KMS-11 (cell line): ENCODE measurements around the gene GAS1.
A peak's percentile ranks its signal among the peaks of the same experiment; 100 is the strongest.

Experiments used
- H2AFZ ChIP-seq: fragments of 200-600 bp; sonication (generic); 2 replicates; pipeline ENCODE4 v1.6.1; 2016; ENCODE audit warnings: antibody characterized with exemption, mixed run types, low read depth
- H3K27ac ChIP-seq: fragments of 200-600 bp; sonication (generic); 2 replicates; pipeline ENCODE4 v1.6.1; 2016; ENCODE audit warnings: mild to moderate bottlenecking, mixed run types
- H3K27me3 ChIP-seq: fragments of 200-600 bp; sonication (generic); 2 replicates; pipeline ENCODE4 v1.6.1; 2017; ENCODE audit warnings: mild to moderate bottlenecking, low read depth, mixed run types, moderate library complexity; ENCODE audit not compliant: insufficient read depth
- H3K36me3 ChIP-seq: fragments of 200-600 bp; sonication (generic); 2 replicates; pipeline ENCODE4 v1.6.1; 2017; ENCODE audit warnings: mild to moderate bottlenecking, mixed run types; ENCODE audit not compliant: insufficient read depth
- H3K4me1 ChIP-seq: fragments of 200-600 bp; sonication (generic); 2 replicates; pipeline ENCODE4 v1.6.1; 2016; ENCODE audit warnings: mild to moderate bottlenecking, low read depth, mixed run types; ENCODE audit not compliant: poor library complexity, severe bottlenecking
- H3K4me2 ChIP-seq: fragments of 200-600 bp; sonication (generic); 2 replicates; pipeline ENCODE4 v1.7.0; 2016; ENCODE audit warnings: mild to moderate bottlenecking, mixed run types
- H3K4me3 ChIP-seq: fragments of 200-600 bp; sonication (generic); IDR thresholded peaks from 2 replicates; pipeline ENCODE4 v1.6.1; 2017; ENCODE audit warnings: low read depth, low read length, mixed read lengths; ENCODE audit not compliant: insufficient read depth
- H3K79me2 ChIP-seq: fragments of 200-600 bp; sonication (generic); 2 replicates; pipeline ENCODE4 v1.6.1; 2016; ENCODE audit warnings: low read depth, mixed run types; ENCODE audit not compliant: insufficient read depth
- H3K9ac ChIP-seq: fragments of 200-600 bp; sonication (generic); 2 replicates; pipeline ENCODE4 v1.6.1; 2016; ENCODE audit warnings: mild to moderate bottlenecking, mixed run types
- H4K20me1 ChIP-seq: fragments of 200-600 bp; sonication (generic); 2 replicates; pipeline ENCODE4 v1.6.1; 2016; ENCODE audit warnings: mild to moderate bottlenecking, mixed run types; ENCODE audit not compliant: insufficient read depth
- TF ChIP-seq, protein P1 (sequence below): fragments of 200-600 bp; sonication (generic); conservative IDR thresholded peaks from 2 replicates; pipeline ENCODE4 v1.6.1; 2017; ENCODE audit warnings: low read depth, mild to moderate bottlenecking, antibody characterized with exemption, low read length, moderate library complexity, mixed read lengths

Gene GAS1

GRCh38 chr9:86955561-86955960 is 8.3 kb upstream of the GAS1 start:
- Histone ChIP-seq H3K27me3 (no peaks in the 10 kb centered on the region), H3K27ac (no peak overlapping the region), H2AFZ (no peak overlapping the region), H3K79me2 (no peaks in the 10 kb centered on the region), H3K36me3 (no peaks in the 10 kb centered on the region), H3K4me3 (no peak overlapping the region), H4K20me1 (no peaks in the 10 kb centered on the region), H3K4me2 (no peak overlapping the region), H3K4me1 (no peaks in the 10 kb centered on the region), H3K9ac (no peak overlapping the region)
- TF ChIP-seq, protein P1, sequence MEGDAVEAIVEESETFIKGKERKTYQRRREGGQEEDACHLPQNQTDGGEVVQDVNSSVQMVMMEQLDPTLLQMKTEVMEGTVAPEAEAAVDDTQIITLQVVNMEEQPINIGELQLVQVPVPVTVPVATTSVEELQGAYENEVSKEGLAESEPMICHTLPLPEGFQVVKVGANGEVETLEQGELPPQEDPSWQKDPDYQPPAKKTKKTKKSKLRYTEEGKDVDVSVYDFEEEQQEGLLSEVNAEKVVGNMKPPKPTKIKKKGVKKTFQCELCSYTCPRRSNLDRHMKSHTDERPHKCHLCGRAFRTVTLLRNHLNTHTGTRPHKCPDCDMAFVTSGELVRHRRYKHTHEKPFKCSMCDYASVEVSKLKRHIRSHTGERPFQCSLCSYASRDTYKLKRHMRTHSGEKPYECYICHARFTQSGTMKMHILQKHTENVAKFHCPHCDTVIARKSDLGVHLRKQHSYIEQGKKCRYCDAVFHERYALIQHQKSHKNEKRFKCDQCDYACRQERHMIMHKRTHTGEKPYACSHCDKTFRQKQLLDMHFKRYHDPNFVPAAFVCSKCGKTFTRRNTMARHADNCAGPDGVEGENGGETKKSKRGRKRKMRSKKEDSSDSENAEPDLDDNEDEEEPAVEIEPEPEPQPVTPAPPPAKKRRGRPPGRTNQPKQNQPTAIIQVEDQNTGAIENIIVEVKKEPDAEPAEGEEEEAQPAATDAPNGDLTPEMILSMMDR: no peak

DNA sequence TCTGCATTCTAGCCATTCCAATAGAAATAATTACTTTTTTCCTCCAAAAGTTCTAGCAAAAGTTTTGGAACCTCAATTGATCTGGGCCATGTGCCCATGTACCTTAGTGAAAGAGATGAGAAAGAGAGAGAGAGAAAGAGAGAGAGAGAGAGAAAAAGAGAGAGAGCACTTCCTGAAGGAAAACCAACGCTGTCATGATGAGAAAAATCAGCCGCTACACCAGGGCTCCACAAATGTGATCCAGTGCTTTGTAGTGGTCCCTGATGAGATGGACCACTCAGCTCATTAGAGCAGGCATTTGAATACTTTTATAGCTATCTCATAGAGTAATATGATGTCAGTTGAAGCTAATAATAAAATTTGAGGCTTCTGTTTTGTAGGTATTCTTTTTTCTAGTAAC is 7.7 kb upstream of the GAS1 start:
- Histone ChIP-seq H3K36me3 (no peaks in the 10 kb centered on the region), H3K9ac (no peak overlapping the region), H3K4me1 (no peaks in the 10 kb centered on the region), H3K27ac (no peak overlapping the region), H2AFZ (no peak overlapping the region), H3K4me3 (no peak overlapping the region), H3K27me3 (no peaks in the 10 kb centered on the region), H3K79me2 (no peaks in the 10 kb centered on the region), H4K20me1 (no peaks in the 10 kb centered on the region), H3K4me2 (no peak overlapping the region)
- TF ChIP-seq, protein P1: no peak

- Histone ChIP-seq H3K79me2 (no peaks in the 10 kb centered on the region), H3K9ac (no peak overlapping the region), H3K4me3 (no peak overlapping the region), H2AFZ (no peak overlapping the region), H3K27ac (no peak overlapping the region), H3K4me2 (no peak overlapping the region), H3K36me3 (no peaks in the 10 kb centered on the region), H4K20me1 (no peaks in the 10 kb centered on the region), H3K4me1 (no peaks in the 10 kb centered on the region), H3K27me3 (no peaks in the 10 kb centered on the region)
- TF ChIP-seq, protein P1: no peak
Measured at GRCh38 chr9:86953181-86953580, 5.9 kb upstream of the GAS1 start.

- H3K36me3 ChIP-seq: no peaks in the 10 kb centered on the region
- H3K27me3 ChIP-seq: no peaks in the 10 kb centered on the region
- peak overlapping the region; percentile 26; the same call in 1 of the 2 replicates for H3K9ac ChIP-seq
- H2AFZ ChIP-seq: peak overlapping the region; percentile 89
- no peaks in the 10 kb centered on the region for H4K20me1 ChIP-seq
- no peak overlapping the region for H3K4me3 ChIP-seq
- H3K4me2 ChIP-seq: peak overlapping the region; percentile 81
- peak overlapping the region; percentile 21; the same call in 1 of the 2 replicates for H3K27ac ChIP-seq
- TF ChIP-seq, protein P1: peak; percentile 56
- H3K79me2 ChIP-seq: no peaks in the 10 kb centered on the region
- H3K4me1 ChIP-seq: peaks cover 10% of the 10 kb centered on the region
Measured at GRCh38 chr9:86948074-86948929, 996 bp upstream of the GAS1 start.
